ENCODE results near the gene CHIT1.

CHIT1 gene

GRCh38 chr1:203229471-203230135 lies at the start of gene CHIT1:
CHIT1 (minus strand) TSS chr1:203229673; CDS start chr1:203229636, 37 bp downstream.
- no peak for DNase-seq (ENCODE audit: low read depth in 2 of 2)

- DNase-seq (ENCODE audit: low read depth in 2 of 2), result no peak
Measured at GRCh38 chr1:203278885-203279406, 49.5 kb upstream of the CHIT1 start.

- peak; percentile 43 for DNase-seq (ENCODE audit: low read depth in 2 of 2)
Measured at GRCh38 chr1:203278082-203278884, 48.8 kb upstream of the CHIT1 start.

GRCh38 chr1:203276916-203277545 lies 47.6 kb upstream of the CHIT1 start:
- DNase-seq (ENCODE audit: low read depth in 2 of 2), result no peak

GRCh38 chr1:203276408-203276807 lies 46.9 kb upstream of the CHIT1 start:
- no peak for DNase-seq (ENCODE audit: low read depth in 2 of 2)

- no peak for DNase-seq (ENCODE audit: low read depth in 2 of 2)
Measured at GRCh38 chr1:203275656-203276272, 46.3 kb upstream of the CHIT1 start.

- no peak for DNase-seq (ENCODE audit: low read depth in 2 of 2)
Measured at GRCh38 chr1:203274603-203275381, 45.3 kb upstream of the CHIT1 start.

- no peak for DNase-seq (ENCODE audit: low read depth in 2 of 2)
Measured at GRCh38 chr1:203273869-203274602, 44.6 kb upstream of the CHIT1 start.

GRCh38 chr1:203273206-203273868 lies 43.9 kb upstream of the CHIT1 start:
- DNase-seq (ENCODE audit: low read depth in 2 of 2), result peak; percentile 40 to 48

GRCh38 chr1:203272633-203273205 lies 43.2 kb upstream of the CHIT1 start:
- DNase-seq (ENCODE audit: low read depth in 2 of 2), result no peak

GRCh38 chr1:203271962-203272632 lies 42.6 kb upstream of the CHIT1 start:
- DNase-seq (ENCODE audit: low read depth in 2 of 2), result no peak

- DNase-seq (ENCODE audit: low read depth in 2 of 2), result no peak
Measured at GRCh38 chr1:203271018-203271743, 41.7 kb upstream of the CHIT1 start.

GRCh38 chr1:203270448-203270847 lies 41.0 kb upstream of the CHIT1 start:
- DNase-seq (ENCODE audit: low read depth in 2 of 2), result no peak

GRCh38 chr1:203269654-203270020 lies 40.2 kb upstream of the CHIT1 start:
- no peak for DNase-seq (ENCODE audit: low read depth in 2 of 2)

GRCh38 chr1:203268901-203269653 lies 39.6 kb upstream of the CHIT1 start:
- peak in 1 of 2 experiments; percentile 45 for DNase-seq (ENCODE audit: low read depth in 2 of 2)

- no peak for DNase-seq (ENCODE audit: low read depth in 2 of 2)
Measured at GRCh38 chr1:203267912-203268311, 38.4 kb upstream of the CHIT1 start.

GRCh38 chr1:203267347-203267846 lies 37.9 kb upstream of the CHIT1 start:
- peak; percentile 76 to 81 for DNase-seq (ENCODE audit: low read depth in 2 of 2)

All from fibroblast of skin of left quadriceps (primary cell).